Ishikawa (cell line): Measurements from ENCODE around the gene GJD4.

Experiments used
- EP300 ChIP-seq: IDR thresholded peaks from 2 replicates; pipeline ENCODE4 v1.6.1; 2012; ENCODE audit warnings: borderline replicate concordance
- FOXM1 ChIP-seq: IDR thresholded peaks from 2 replicates; pipeline ENCODE4 v1.6.1; 2012; ENCODE audit warnings: low read depth, borderline replicate concordance
- MAX ChIP-seq: IDR thresholded peaks from 2 replicates; pipeline ENCODE4 v1.6.1; 2012
- RAD21 ChIP-seq: IDR thresholded peaks from 2 replicates; pipeline ENCODE4 v1.6.1; 2012; ENCODE audit warnings: low read depth
- TAF1 ChIP-seq: IDR thresholded peaks from 2 replicates; pipeline ENCODE4 v1.6.1; 2012; ENCODE audit warnings: low read depth, mild to moderate bottlenecking
- TCF12 ChIP-seq: IDR thresholded peaks from 2 replicates; pipeline ENCODE4 v1.6.1; 2012; ENCODE audit warnings: low read depth
- ZBTB7A ChIP-seq: IDR thresholded peaks from 2 replicates; pipeline ENCODE4 v1.6.1; 2012; ENCODE audit warnings: low read depth

GRCh38 chr10:35644050-35644950 lies 39.2 kb downstream of the GJD4 start:
- TF ChIP-seq TCF12 (no peak), RAD21 (no peak), EP300 (no peak), MAX (no peak), ZBTB7A (no peak), TAF1 (no peak), FOXM1 (no peak)
